Neural cell (in vitro differentiated cells): Measurements from ENCODE around the gene GTF2I. TPM values are rescaled to one million over a fixed set of nuclear protein-coding genes. Genes with fewer than 3 reads are reported as not detected.

Experiments used
- H2AFZ ChIP-seq: fragments of 200-600, 300-800 bp; sonication (generic), shearing (Covaris generic); 2 replicates; pipeline ENCODE4 v1.6.0; 2014; ENCODE audit warnings: low read depth, mild to moderate bottlenecking, antibody characterized with exemption, low read length, moderate library complexity
- H3F3A ChIP-seq: fragments of 200-600 bp; shearing (Covaris generic); 2 replicates; pipeline ENCODE4 v1.6.1; 2016; ENCODE audit warnings: mild to moderate bottlenecking, moderate library complexity, mixed read lengths, antibody characterized with exemption, low read length; ENCODE audit not compliant: insufficient read depth, poor library complexity, severe bottlenecking
- H3K27ac ChIP-seq: fragments of 200-600, 300-800 bp; sonication (generic), shearing (Covaris generic); 2 replicates; pipeline ENCODE4 v1.5.1; 2014; ENCODE audit warnings: mild to moderate bottlenecking, low read length, moderate library complexity
- H3K27me3 ChIP-seq: fragments of 300-800, 200-600 bp; sonication (generic), shearing (Covaris generic); 2 replicates; pipeline ENCODE4 v1.6.0; 2014; ENCODE audit warnings: mild to moderate bottlenecking, low read depth, low read length, moderate library complexity; ENCODE audit not compliant: insufficient read depth
- H3K36me3 ChIP-seq: fragments of 300-800, 200-600 bp; sonication (generic), shearing (Covaris generic); 2 replicates; pipeline ENCODE4 v1.5.1; 2014; ENCODE audit warnings: mild to moderate bottlenecking, antibody characterized with exemption, low read length, moderate library complexity; ENCODE audit not compliant: insufficient read depth
- H3K4me2 ChIP-seq: fragments of 300-800, 200-600 bp; sonication (generic), shearing (Covaris generic); 2 replicates; pipeline ENCODE4 v1.6.0; 2014; ENCODE audit warnings: mild to moderate bottlenecking, low read length
- H3K4me3 ChIP-seq: fragments of 300-800, 200-600 bp; sonication (generic), shearing (Covaris generic); 2 replicates; pipeline ENCODE4 v1.5.1; 2014; ENCODE audit warnings: mild to moderate bottlenecking, low read length, moderate library complexity
- H3K79me2 ChIP-seq: fragments of 200-600 bp; shearing (Covaris generic); replicated peaks from 2 replicates; pipeline ENCODE4 v1.6.0; 2014; ENCODE audit warnings: mild to moderate bottlenecking, low read length, moderate library complexity; ENCODE audit not compliant: insufficient read depth
- H3K9ac ChIP-seq: fragments of 300-800, 200-600 bp; sonication (generic), shearing (Covaris generic); 2 replicates; pipeline ENCODE4 v1.6.1; 2016; ENCODE audit warnings: mild to moderate bottlenecking, low read length, mixed read lengths
- H3K9me2 ChIP-seq: fragments of 200-600 bp; shearing (Covaris generic); 2 replicates; pipeline ENCODE4 v1.6.1; 2016; ENCODE audit warnings: mild to moderate bottlenecking, low read length, mixed read lengths; ENCODE audit not compliant: insufficient read depth
- H3K9me3 ChIP-seq: fragments of 200-600, 300-800 bp; sonication (generic), shearing (Covaris generic); 2 replicates; pipeline ENCODE4 v1.6.1; 2016; ENCODE audit warnings: mild to moderate bottlenecking, mixed run types, low read length, moderate library complexity, mixed read lengths
- H4K20me1 ChIP-seq: fragments of 200-600 bp; shearing (Covaris generic); 2 replicates; pipeline ENCODE4 v1.6.1; 2016; ENCODE audit warnings: mild to moderate bottlenecking, mixed run types; ENCODE audit not compliant: insufficient read depth
- EP300 ChIP-seq: fragments of 450-650 bp; conservative IDR thresholded peaks from 2 replicates; pipeline ENCODE4 v1.6.1; 2014; ENCODE audit warnings: antibody characterized with exemption, mild to moderate bottlenecking, moderate library complexity; ENCODE audit not compliant: poor library complexity, severe bottlenecking
- EZH2 ChIP-seq: fragments of 200-600, 300-800 bp; shearing (Covaris generic), sonication (generic); IDR thresholded peaks from 2 replicates; pipeline ENCODE4 v1.6.1; 2014; ENCODE audit warnings: antibody characterized with exemption, low read length, borderline replicate concordance, mild to moderate bottlenecking; ENCODE audit not compliant: insufficient read depth, poor library complexity, severe bottlenecking
- MXI1 ChIP-seq: fragments of 450-650 bp; conservative IDR thresholded peaks from 2 replicates; pipeline ENCODE4 v1.6.1; 2014; ENCODE audit warnings: antibody characterized with exemption, mild to moderate bottlenecking; ENCODE audit not compliant: poor library complexity, severe bottlenecking
- POLR2AphosphoS5 ChIP-seq: IDR thresholded peaks from 2 replicates; pipeline ENCODE4 v1.6.1; 2012
- RAD21 ChIP-seq: fragments of 450-650 bp; conservative IDR thresholded peaks from 2 replicates; pipeline ENCODE4 v1.6.1; 2014; ENCODE audit warnings: antibody characterized with exemption, mild to moderate bottlenecking, moderate library complexity
- SMC3 ChIP-seq: fragments of 450-650 bp; conservative IDR thresholded peaks from 2 replicates; pipeline ENCODE4 v1.6.1; 2014; ENCODE audit warnings: antibody characterized with exemption, mild to moderate bottlenecking, moderate library complexity; ENCODE audit not compliant: poor library complexity
- TAF1 ChIP-seq: IDR thresholded peaks from 2 replicates; pipeline ENCODE4 v1.6.1; 2012; ENCODE audit warnings: low read depth
- polyA plus RNA-seq: library from polyadenylated mRNA; depleted of rRNA; stranded (reverse); fragments of >200 nt; gene quantifications from 2 replicates; pipeline ENCODE4 v1.2.3, GENCODE V29; 2014
- TF ChIP-seq, protein P1 (sequence below): IDR thresholded peaks from 2 replicates; pipeline ENCODE4 v1.6.1; 2012; ENCODE audit warnings: borderline replicate concordance
- TF ChIP-seq, protein P2 (sequence below): fragments of 450-650 bp; IDR thresholded peaks from 2 replicates; pipeline ENCODE4 v1.5.1; 2014; ENCODE audit warnings: antibody characterized with exemption, mild to moderate bottlenecking, moderate library complexity; ENCODE audit not compliant: poor library complexity, severe bottlenecking

GTF2I gene
- polyA plus RNA-seq, 1 donor from 2014 or later = 274 TPM

- Histone ChIP-seq H3F3A (no peaks in the 10 kb centered on the region), H3K9me2 (no peaks in the 10 kb centered on the region), H3K9ac (peak overlapping the region; percentile 99), H3K36me3 (no peaks in the 10 kb centered on the region), H3K4me2 (peak overlapping the region; percentile 99), H3K27me3 (no peaks in the 10 kb centered on the region), H3K9me3 (no peaks in the 10 kb centered on the region), H3K79me2 (peaks cover 30% of the 10 kb centered on the region), H4K20me1 (peaks cover 7% of the 10 kb centered on the region), H2AFZ (peak overlapping the region; percentile 95), H3K4me3 (peak overlapping the region; percentile 91), H3K27ac (peak overlapping the region; percentile 100)
- TF ChIP-seq SMC3 = no peak
- no peak for TF ChIP-seq RAD21
- no peak for TF ChIP-seq EP300
- TF ChIP-seq, protein P1, sequence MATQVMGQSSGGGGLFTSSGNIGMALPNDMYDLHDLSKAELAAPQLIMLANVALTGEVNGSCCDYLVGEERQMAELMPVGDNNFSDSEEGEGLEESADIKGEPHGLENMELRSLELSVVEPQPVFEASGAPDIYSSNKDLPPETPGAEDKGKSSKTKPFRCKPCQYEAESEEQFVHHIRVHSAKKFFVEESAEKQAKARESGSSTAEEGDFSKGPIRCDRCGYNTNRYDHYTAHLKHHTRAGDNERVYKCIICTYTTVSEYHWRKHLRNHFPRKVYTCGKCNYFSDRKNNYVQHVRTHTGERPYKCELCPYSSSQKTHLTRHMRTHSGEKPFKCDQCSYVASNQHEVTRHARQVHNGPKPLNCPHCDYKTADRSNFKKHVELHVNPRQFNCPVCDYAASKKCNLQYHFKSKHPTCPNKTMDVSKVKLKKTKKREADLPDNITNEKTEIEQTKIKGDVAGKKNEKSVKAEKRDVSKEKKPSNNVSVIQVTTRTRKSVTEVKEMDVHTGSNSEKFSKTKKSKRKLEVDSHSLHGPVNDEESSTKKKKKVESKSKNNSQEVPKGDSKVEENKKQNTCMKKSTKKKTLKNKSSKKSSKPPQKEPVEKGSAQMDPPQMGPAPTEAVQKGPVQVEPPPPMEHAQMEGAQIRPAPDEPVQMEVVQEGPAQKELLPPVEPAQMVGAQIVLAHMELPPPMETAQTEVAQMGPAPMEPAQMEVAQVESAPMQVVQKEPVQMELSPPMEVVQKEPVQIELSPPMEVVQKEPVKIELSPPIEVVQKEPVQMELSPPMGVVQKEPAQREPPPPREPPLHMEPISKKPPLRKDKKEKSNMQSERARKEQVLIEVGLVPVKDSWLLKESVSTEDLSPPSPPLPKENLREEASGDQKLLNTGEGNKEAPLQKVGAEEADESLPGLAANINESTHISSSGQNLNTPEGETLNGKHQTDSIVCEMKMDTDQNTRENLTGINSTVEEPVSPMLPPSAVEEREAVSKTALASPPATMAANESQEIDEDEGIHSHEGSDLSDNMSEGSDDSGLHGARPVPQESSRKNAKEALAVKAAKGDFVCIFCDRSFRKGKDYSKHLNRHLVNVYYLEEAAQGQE = no peak
- TF ChIP-seq EZH2 = no peak
- TF ChIP-seq, protein P2, sequence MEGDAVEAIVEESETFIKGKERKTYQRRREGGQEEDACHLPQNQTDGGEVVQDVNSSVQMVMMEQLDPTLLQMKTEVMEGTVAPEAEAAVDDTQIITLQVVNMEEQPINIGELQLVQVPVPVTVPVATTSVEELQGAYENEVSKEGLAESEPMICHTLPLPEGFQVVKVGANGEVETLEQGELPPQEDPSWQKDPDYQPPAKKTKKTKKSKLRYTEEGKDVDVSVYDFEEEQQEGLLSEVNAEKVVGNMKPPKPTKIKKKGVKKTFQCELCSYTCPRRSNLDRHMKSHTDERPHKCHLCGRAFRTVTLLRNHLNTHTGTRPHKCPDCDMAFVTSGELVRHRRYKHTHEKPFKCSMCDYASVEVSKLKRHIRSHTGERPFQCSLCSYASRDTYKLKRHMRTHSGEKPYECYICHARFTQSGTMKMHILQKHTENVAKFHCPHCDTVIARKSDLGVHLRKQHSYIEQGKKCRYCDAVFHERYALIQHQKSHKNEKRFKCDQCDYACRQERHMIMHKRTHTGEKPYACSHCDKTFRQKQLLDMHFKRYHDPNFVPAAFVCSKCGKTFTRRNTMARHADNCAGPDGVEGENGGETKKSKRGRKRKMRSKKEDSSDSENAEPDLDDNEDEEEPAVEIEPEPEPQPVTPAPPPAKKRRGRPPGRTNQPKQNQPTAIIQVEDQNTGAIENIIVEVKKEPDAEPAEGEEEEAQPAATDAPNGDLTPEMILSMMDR = no peak
- TF ChIP-seq MXI1 = no peak
- TF ChIP-seq POLR2AphosphoS5 = no peak
- no peak for TF ChIP-seq TAF1
Measured at GRCh38 chr7:74656441-74656836, 1.1 kb upstream of the GTF2I start.

DNA sequence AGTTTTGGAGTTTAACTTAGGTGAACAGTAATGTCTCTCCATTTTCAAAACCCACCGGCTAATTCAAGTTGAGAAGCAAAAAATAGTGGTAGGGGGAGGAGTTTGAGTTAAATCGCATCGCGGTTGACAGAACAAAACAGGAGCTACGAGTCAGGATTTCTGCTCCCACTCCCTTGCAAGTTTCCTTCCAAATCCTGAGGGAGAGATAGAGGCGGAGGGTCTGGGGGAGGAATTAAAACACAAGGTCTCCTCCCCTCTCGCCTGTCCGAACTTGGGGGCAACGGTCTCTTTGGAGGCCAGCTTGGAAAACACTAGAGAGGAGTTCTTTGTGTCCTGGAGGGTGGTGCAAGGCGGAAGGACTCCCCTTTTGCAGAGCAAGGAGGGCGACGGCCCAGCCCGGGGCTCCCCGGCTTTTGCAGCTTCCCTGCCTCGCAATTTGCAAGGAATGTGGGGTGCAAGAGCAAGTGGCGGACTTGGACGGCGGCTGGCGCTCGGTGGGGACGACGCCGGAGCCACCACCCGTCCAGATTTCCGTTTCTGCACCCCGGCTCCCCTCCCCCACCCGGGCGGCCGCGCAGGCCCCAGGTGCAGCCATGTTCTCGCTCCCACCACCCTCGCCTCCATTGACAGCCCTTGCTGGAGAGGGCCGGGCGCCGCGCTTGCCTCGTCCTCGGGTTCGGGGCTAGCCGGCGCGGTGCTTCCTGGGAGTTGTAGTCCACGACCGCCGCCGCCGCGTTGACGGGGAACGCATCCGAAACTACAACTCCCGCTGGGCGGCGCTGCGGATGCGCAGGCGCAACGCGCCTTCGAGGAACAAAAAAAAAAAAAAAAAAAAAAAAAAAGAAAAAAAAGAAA, 454 bp upstream of the GTF2I start:
- Histone ChIP-seq H3K27ac (peak overlapping the region; percentile 100), H4K20me1 (peaks cover 7% of the 10 kb centered on the region), H3K36me3 (no peaks in the 10 kb centered on the region), H3K4me2 (peak overlapping the region; percentile 99), H2AFZ (peak overlapping the region; percentile 95), H3K27me3 (no peaks in the 10 kb centered on the region), H3K9me3 (no peaks in the 10 kb centered on the region), H3K4me3 (peak overlapping the region; percentile 91), H3K9ac (peak overlapping the region; percentile 99), H3F3A (no peaks in the 10 kb centered on the region), H3K9me2 (no peaks in the 10 kb centered on the region), H3K79me2 (peaks cover 36% of the 10 kb centered on the region)
- TF ChIP-seq, protein P2 = no peak
- TF ChIP-seq RAD21 (no peak), EP300 (peak; percentile 57), TAF1 (peak; percentile 98), MXI1 (peak; percentile 43), POLR2AphosphoS5 (peak; percentile 90), EZH2 (no peak), SMC3 (no peak)
- TF ChIP-seq, protein P1 = peak; percentile 90
